ENCODE data around the gene NCSTN. TPM values are rescaled to one million over a fixed set of nuclear protein-coding genes. Genes with fewer than 3 reads are reported as not detected.

The NCSTN gene
- total RNA-seq (2014; rRNA removed; shearing (Covaris generic)), result 26.0 and 30.9 TPM in 2 replicates

GRCh38 chr1:160342953-160343869 is at the start of gene NCSTN, which contains the start of gene COPA:
Gene NCSTN, plus strand, starts transcription at chr1:160343383. Its CDS starts 14 bp downstream, at chr1:160343397.
Gene COPA, minus strand, starts transcription at chr1:160343250. Its CDS starts 80 bp downstream, at chr1:160343170.
- peak; percentile 94 for DNase-seq (ENCODE audit: low spot score)

GRCh38 chr1:160296036-160296435 is 47.1 kb upstream of the NCSTN start:
- DNase-seq (ENCODE audit: low spot score), result no peak

GRCh38 chr1:160300173-160300572 is 43.0 kb upstream of the NCSTN start:
- no peak for DNase-seq (ENCODE audit: low spot score)

GRCh38 chr1:160307118-160307791 is 35.9 kb upstream of the NCSTN start:
- no peak for DNase-seq (ENCODE audit: low spot score)

GRCh38 chr1:160308451-160309184 is 34.6 kb upstream of the NCSTN start:
- no peak for DNase-seq (ENCODE audit: low spot score)

GRCh38 chr1:160309185-160309557 is 34.0 kb upstream of the NCSTN start:
- no peak for DNase-seq (ENCODE audit: low spot score)

- no peak for DNase-seq (ENCODE audit: low spot score)
Observed at GRCh38 chr1:160309571-160309970, 33.6 kb upstream of the NCSTN start.

- no peak for DNase-seq (ENCODE audit: low spot score)
Observed at GRCh38 chr1:160315359-160315758, 27.8 kb upstream of the NCSTN start.

- DNase-seq (ENCODE audit: low spot score), result no peak
Observed at GRCh38 chr1:160322831-160323230, 20.4 kb upstream of the NCSTN start.

GRCh38 chr1:160325252-160325651 is 17.9 kb upstream of the NCSTN start:
- DNase-seq (ENCODE audit: low spot score), result no peak

GRCh38 chr1:160326418-160326817 is 16.8 kb upstream of the NCSTN start:
- DNase-seq (ENCODE audit: low spot score), result no peak

GRCh38 chr1:160328184-160328583 is 15.0 kb upstream of the NCSTN start:
- no peak for DNase-seq (ENCODE audit: low spot score)

- no peak for DNase-seq (ENCODE audit: low spot score)
Observed at GRCh38 chr1:160330119-160330518, 13.1 kb upstream of the NCSTN start.

- no peak for DNase-seq (ENCODE audit: low spot score)
Observed at GRCh38 chr1:160332516-160332915, 10.7 kb upstream of the NCSTN start.

GRCh38 chr1:160338580-160338979 is 4.6 kb upstream of the NCSTN start:
- no peak for DNase-seq (ENCODE audit: low spot score)

- DNase-seq (ENCODE audit: low spot score), result no peak
Observed at GRCh38 chr1:160340146-160340545, 3.0 kb upstream of the NCSTN start.

- DNase-seq (ENCODE audit: low spot score), result no peak
Observed at GRCh38 chr1:160340866-160341265, 2.3 kb upstream of the NCSTN start.

- DNase-seq (ENCODE audit: low spot score), result peak; percentile 39
Observed at GRCh38 chr1:160342526-160342925, 657 bp upstream of the NCSTN start.

- DNase-seq (ENCODE audit: low spot score), result no peak
Observed at GRCh38 chr1:160344241-160344640, 1.1 kb downstream of the NCSTN start.

GRCh38 chr1:160344936-160345335 is 1.8 kb downstream of the NCSTN start:
- no peak for DNase-seq (ENCODE audit: low spot score)

- DNase-seq (ENCODE audit: low spot score), result no peak
Observed at GRCh38 chr1:160346463-160346862, 3.3 kb downstream of the NCSTN start.

- DNase-seq (ENCODE audit: low spot score), result no peak
Observed at GRCh38 chr1:160346958-160347357, 3.8 kb downstream of the NCSTN start.
